DOHH2 (cell line): Measurements from ENCODE around the gene TPRG1L.

Experiments
- H3F3A ChIP-seq: fragments of 200-600 bp; sonication (generic), shearing (Covaris generic); 2 replicates; pipeline ENCODE4 v1.6.0; 2016; ENCODE audit warnings: antibody characterized with exemption, mild to moderate bottlenecking; ENCODE audit not compliant: control insufficient read depth, insufficient read depth
- H3K27ac ChIP-seq: fragments of 200-600 bp; sonication (generic); 2 replicates; pipeline ENCODE4 v1.5.1; 2014; ENCODE audit warnings: low read depth, mild to moderate bottlenecking, low read length, moderate library complexity
- H3K27me3 ChIP-seq: fragments of 200-600 bp; sonication (generic); 2 replicates; pipeline ENCODE4 v1.6.1; 2014; ENCODE audit warnings: mild to moderate bottlenecking, low read length, mixed read lengths; ENCODE audit not compliant: control insufficient read depth
- H3K36me3 ChIP-seq: fragments of 200-600 bp; sonication (generic); 2 replicates; pipeline ENCODE4 v1.6.1; 2014; ENCODE audit warnings: mild to moderate bottlenecking, low read length, moderate library complexity, mixed read lengths; ENCODE audit not compliant: control insufficient read depth
- H3K4me1 ChIP-seq: fragments of 200-600 bp; sonication (generic); 2 replicates; pipeline ENCODE4 v1.6.1; 2014; ENCODE audit warnings: mild to moderate bottlenecking, low read length, mixed read lengths; ENCODE audit not compliant: control insufficient read depth
- H3K4me2 ChIP-seq: fragments of 200-600 bp; sonication (generic); 2 replicates; pipeline ENCODE4 v1.6.0; 2014; ENCODE audit warnings: mild to moderate bottlenecking, low read length, moderate library complexity
- H3K4me3 ChIP-seq: fragments of 200-600 bp; sonication (generic); 2 replicates; pipeline ENCODE4 v1.5.1; 2014; ENCODE audit warnings: mild to moderate bottlenecking, low read length, mixed read lengths
- H3K79me2 ChIP-seq: fragments of 200-600 bp; sonication (generic); 2 replicates; pipeline ENCODE4 v1.6.1; 2014; ENCODE audit warnings: mild to moderate bottlenecking, low read length, mixed read lengths; ENCODE audit not compliant: control insufficient read depth
- H3K9me2 ChIP-seq: fragments of 200-600 bp; sonication (generic); replicated peaks from 2 replicates; pipeline ENCODE4 v1.6.1; 2014; ENCODE audit warnings: mild to moderate bottlenecking, low read length, mixed read lengths; ENCODE audit not compliant: control insufficient read depth
- H3K9me3 ChIP-seq: fragments of 200-600 bp; sonication (generic); 2 replicates; pipeline ENCODE4 v1.6.1; 2014; ENCODE audit warnings: antibody characterized with exemption, low read length, mixed read lengths; ENCODE audit not compliant: control insufficient read depth, insufficient read depth
- H4K20me1 ChIP-seq: fragments of 200-600 bp; sonication (generic); 2 replicates; pipeline ENCODE4 v1.6.0; 2014; ENCODE audit warnings: low read depth, mild to moderate bottlenecking, antibody characterized with exemption, low read length, moderate library complexity; ENCODE audit not compliant: control insufficient read depth, insufficient read depth
- EZH2phosphoT487 ChIP-seq: fragments of 200-600 bp; sonication (generic); IDR thresholded peaks from 2 replicates; pipeline ENCODE4 v1.6.1; 2017; ENCODE audit warnings: borderline replicate concordance, mild to moderate bottlenecking, antibody characterized with exemption, low read length, moderate library complexity, mixed read lengths
- TF ChIP-seq, protein P1 (sequence below): fragments of 200-600 bp; sonication (generic); IDR thresholded peaks from one replicate; pipeline ENCODE4 v1.5.1; 2014; ENCODE audit warnings: antibody characterized with exemption, mild to moderate bottlenecking, low read depth, low read length; ENCODE audit not compliant: poor library complexity, severe bottlenecking

Gene TPRG1L

GRCh38 chr1:3673381-3674099 is 48.7 kb downstream of the TPRG1L start:
- Histone ChIP-seq H3K4me2 (peak overlapping the region; percentile 43), H3K36me3 (no peaks in the 10 kb centered on the region), H3K27ac (no peak overlapping the region), H3K4me1 (peaks cover 56% of the 10 kb centered on the region), H3K9me3 (no peaks in the 10 kb centered on the region), H3K27me3 (no peaks in the 10 kb centered on the region), H3K79me2 (peaks cover 22% of the 10 kb centered on the region), H3K9me2 (no peaks in the 10 kb centered on the region), H4K20me1 (no peaks in the 10 kb centered on the region; the same call in 1 of the 2 replicates), H3K4me3 (no peak overlapping the region), H3F3A (peaks cover 6% of the 10 kb centered on the region)
- TF ChIP-seq EZH2phosphoT487, result no peak
- TF ChIP-seq, protein P1, sequence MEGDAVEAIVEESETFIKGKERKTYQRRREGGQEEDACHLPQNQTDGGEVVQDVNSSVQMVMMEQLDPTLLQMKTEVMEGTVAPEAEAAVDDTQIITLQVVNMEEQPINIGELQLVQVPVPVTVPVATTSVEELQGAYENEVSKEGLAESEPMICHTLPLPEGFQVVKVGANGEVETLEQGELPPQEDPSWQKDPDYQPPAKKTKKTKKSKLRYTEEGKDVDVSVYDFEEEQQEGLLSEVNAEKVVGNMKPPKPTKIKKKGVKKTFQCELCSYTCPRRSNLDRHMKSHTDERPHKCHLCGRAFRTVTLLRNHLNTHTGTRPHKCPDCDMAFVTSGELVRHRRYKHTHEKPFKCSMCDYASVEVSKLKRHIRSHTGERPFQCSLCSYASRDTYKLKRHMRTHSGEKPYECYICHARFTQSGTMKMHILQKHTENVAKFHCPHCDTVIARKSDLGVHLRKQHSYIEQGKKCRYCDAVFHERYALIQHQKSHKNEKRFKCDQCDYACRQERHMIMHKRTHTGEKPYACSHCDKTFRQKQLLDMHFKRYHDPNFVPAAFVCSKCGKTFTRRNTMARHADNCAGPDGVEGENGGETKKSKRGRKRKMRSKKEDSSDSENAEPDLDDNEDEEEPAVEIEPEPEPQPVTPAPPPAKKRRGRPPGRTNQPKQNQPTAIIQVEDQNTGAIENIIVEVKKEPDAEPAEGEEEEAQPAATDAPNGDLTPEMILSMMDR, result no peak

- no peak overlapping the region for H3K4me3 ChIP-seq
- peaks cover 6% of the 10 kb centered on the region for H3F3A ChIP-seq
- no peaks in the 10 kb centered on the region for H3K27me3 ChIP-seq
- peaks cover 61% of the 10 kb centered on the region for H3K4me1 ChIP-seq
- no peak overlapping the region for H3K27ac ChIP-seq
- no peaks in the 10 kb centered on the region for H3K9me3 ChIP-seq
- H3K9me2 ChIP-seq, result no peaks in the 10 kb centered on the region
- H3K79me2 ChIP-seq, result peaks cover 23% of the 10 kb centered on the region
- H3K36me3 ChIP-seq, result no peaks in the 10 kb centered on the region
- no peaks in the 10 kb centered on the region; the same call in 1 of the 2 replicates for H4K20me1 ChIP-seq
- H3K4me2 ChIP-seq, result no peak overlapping the region
- TF ChIP-seq EZH2phosphoT487, result no peak
- TF ChIP-seq, protein P1, result no peak
These were observed 49.6 kb downstream of the TPRG1L start for GRCh38 chr1:3674100-3675094.

DNA sequence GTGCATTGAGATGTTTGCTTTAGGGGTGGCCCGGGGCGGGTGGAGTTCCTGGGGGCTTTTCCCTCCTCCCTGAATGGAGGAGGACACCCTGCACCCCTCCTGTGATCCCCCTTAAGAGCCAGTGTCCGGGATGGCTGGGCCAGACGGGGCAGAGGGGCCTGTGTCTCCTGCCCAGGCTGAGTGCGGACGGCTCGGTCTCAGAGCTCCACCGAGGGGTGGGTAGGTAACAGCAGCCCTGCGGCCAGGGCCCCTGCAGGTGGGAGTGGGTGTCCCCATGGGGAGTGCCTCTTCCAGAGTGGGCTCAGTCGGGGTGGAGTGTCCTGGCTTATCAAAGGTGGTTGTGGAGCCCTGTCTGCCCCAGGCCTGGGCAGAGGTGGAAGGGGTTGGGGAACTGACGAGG is 50.6 kb downstream of the TPRG1L start:
- Histone ChIP-seq H3F3A (peaks cover 6% of the 10 kb centered on the region), H3K4me3 (no peak overlapping the region), H4K20me1 (peaks cover 5% of the 10 kb centered on the region; the same call in 1 of the 2 replicates), H3K9me3 (no peaks in the 10 kb centered on the region), H3K9me2 (no peaks in the 10 kb centered on the region), H3K4me2 (no peak overlapping the region), H3K79me2 (peaks cover 26% of the 10 kb centered on the region), H3K4me1 (peaks cover 64% of the 10 kb centered on the region), H3K27ac (no peak overlapping the region), H3K27me3 (no peaks in the 10 kb centered on the region), H3K36me3 (no peaks in the 10 kb centered on the region)
- TF ChIP-seq EZH2phosphoT487, result no peak
- TF ChIP-seq, protein P1, result no peak
